RPMI8226 (cell line): ENCODE measurements around the gene SPIRE1.
A peak's percentile ranks its signal among the peaks of the same experiment; 100 is the strongest.
"Not testable (repeated sequence)": the region's sequence is repeated elsewhere in the genome, so short reads cannot be mapped to it uniquely, and the experiment has no call there.

Source experiments
- DNase-seq: peaks from one replicate; pipeline ENCODE4 v3.0.0-alpha.2; 2015

The SPIRE1 gene

DNA sequence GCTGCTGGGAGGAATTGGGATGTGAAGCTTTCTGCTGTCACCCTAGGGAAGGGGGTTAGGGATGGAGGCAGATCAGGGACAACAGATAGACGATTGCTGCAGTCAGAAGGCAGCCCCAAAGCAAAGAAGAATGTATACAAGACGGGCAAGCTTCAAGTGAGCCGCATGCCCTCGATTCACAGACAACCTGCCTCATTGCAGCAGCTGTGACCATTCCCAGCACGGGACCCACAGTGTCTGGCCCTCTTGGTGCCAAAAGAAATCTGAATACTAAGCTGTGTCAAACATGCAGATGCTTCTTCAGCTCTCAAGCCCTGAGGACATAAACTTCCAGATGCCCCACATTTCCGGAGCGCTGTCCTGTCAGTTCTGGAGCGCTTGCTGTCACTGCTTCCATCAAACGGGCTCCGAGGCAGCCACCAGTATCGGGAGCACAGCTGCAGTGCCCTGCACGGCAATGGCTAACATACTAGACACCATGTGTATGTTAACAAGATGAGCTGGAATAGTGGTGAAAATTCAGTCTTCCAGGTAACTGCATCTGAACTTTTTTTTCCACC, 216.4 kb downstream of the SPIRE1 start:
- no peak for DNase-seq

GRCh38 chr18:12438257-12438656, 219.7 kb downstream of the SPIRE1 start:
- DNase-seq, result no peak

- no peak for DNase-seq
These were observed 222.0 kb downstream of the SPIRE1 start for GRCh38 chr18:12435867-12436266.

GRCh38 chr18:12434541-12434929, 223.4 kb downstream of the SPIRE1 start:
- DNase-seq, result no peak

GRCh38 chr18:12433829-12434540, 223.9 kb downstream of the SPIRE1 start:
- DNase-seq, result no peak

GRCh38 chr18:12432881-12433280, 225.0 kb downstream of the SPIRE1 start:
- no peak for DNase-seq

- no peak for DNase-seq
These were observed 225.7 kb downstream of the SPIRE1 start for GRCh38 chr18:12432196-12432595.

DNA sequence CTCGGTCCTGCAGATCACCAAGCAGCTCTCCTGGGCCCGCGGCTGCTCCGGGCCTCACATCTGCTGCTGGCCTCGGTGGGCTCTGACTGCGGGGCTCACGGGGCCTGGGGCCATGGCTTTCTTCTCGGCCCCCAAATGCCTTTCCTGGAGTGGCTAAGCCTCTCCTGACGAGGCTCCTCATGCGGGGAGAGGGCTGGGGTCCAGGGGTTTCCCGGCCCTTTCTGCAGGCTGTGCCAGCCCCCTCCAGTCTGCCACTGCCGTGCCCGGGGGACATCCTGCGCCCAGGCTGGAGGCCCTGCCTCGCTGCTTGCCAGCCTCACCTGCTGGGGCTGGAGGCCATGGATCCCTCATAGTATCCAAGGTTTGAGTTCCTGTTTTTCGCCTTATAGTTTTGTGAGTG, 226.3 kb downstream of the SPIRE1 start:
- no peak for DNase-seq

GRCh38 chr18:12430137-12430990, 227.5 kb downstream of the SPIRE1 start:
- DNase-seq, result no peak

DNA sequence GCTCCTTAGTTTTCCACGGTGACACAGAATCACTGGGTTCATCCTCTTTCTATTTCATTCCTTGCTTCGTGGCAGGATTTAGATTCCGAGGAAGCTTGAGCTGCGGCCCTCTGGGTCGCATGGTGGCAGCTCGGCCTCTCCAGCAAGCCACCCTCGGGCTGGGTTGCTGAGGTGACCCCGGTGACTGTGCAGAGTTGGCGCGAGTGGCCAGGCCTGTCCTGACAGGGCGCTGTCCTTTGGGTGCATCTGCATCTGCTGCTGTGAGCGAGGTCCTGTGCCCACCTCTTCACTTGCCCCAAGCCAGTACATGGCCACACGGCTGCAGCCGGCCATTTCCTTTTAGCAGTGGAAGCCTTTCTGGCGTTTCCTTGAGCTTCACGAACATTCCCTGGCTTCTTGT, 228.4 kb downstream of the SPIRE1 start:
- no peak for DNase-seq

DNA sequence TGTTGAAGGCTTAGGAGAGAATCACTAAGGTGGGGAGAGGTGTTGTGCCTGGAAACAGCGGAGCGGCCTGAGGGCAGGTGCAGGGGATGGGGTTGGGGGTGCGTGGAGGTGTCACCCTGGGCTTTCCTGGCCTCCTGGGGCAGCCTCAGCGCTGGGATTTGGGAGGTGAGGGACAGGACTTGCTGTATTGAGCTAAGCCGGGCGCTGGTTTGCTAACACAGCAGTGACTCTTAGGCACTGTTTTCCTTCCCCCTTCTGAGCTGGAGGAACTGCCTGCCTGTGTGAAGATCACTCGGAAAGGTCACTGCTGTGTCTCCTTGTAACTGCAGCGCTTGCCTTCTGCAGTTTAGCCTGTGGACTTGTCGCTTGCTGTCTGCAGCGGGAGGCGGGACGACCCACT, 229.0 kb downstream of the SPIRE1 start:
- no peak for DNase-seq

DNA sequence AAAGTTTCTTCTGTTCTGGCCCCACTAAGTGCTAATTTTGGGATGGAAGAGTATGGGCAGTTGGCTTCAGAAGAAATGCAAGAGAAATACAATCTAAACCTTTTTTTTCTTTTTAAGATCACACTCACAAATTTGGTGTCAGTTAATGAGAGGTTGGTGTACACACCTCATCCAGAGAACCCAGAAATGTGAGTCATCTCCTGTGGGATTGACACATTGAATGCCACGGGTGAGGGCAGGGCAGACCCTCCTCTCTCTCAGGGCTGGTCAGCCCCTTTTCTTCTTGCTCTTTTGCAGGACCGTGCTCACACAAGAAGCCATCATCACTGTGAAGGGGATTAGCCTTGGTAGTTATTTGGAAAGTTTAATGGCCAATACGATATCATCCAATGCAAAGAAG, 231.0 kb downstream of the SPIRE1 start:
- no peak for DNase-seq

DNA sequence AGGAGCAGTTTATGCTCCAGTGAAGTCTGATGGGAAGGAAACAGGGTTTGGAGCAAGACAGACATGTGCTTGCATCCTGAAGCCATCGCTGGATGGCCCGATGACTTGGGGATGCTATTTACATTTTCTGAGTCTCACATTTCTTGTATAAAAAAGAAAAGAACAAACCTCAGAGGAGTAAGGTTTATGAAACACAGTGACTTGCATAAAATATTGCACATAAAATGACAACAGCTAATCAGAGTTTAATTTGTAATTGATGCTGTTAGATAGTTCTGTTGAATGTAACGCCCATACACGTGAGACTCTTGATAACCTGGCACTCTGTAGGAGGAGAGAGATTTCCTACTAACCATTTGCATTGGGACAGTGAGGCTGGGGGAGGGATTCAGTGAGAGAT, 233.7 kb downstream of the SPIRE1 start:
- no peak for DNase-seq

DNA sequence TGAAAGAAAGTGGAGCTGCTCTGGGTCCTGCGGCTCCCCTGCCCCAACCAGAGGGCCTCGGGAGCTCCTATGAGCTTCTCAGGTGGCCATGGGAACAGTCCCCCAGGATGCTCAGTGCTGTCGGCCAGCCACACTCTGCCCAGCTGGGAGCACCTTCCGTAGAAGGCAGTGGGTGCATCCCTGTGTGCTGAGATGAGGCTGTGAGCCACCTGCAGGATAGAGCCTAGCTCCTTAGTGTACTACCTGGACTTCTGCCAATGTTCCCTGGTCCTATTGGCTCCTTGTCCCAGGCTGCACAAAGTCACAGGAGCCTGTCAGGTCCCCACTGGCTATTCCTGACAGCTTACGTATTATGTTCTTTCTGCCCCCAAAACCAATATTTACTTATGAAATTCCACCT, 234.1 kb downstream of the SPIRE1 start:
- DNase-seq, result no peak

GRCh38 chr18:12423393-12423792, 234.5 kb downstream of the SPIRE1 start:
- DNase-seq, result no peak

DNA sequence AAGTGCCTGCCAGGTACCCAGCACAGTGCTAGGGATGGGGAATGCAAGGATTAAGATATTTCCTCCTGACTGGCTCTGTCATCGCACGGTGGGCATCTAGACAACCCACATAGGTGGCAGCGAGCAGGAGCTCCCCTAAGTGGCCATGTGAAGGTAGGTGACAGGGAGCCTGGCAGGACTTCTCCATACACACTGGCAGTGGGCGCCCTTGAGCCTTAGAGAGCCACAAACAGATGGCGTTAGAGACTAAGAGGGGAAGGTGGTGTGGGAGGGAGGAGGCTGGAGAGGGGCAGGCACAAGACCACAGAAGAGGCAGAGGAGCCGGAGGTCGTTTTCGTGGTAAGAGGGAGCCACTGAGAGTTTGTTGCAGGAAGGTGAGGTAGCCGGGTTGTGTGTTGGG, 235.0 kb downstream of the SPIRE1 start:
- DNase-seq, result peak; percentile 65

DNA sequence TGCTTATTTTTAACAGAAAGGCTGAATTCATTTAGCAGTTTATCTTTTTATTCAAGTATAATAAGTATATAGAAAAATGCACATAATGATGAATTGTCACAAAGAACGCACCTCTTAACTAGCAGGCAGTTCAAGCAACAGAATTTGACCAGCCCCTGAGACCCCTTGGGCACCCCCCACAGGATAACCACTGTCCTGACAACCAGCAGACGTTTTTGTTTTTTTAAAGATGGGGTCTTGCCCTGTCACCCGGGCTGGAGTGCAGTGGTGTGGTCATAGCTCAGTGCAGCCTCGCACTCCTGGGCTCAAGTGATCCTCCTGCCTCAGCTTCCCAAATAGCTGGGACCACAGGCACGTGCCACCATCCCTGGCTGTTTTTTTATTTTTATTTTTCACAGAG, 236.2 kb downstream of the SPIRE1 start:
- no peak for DNase-seq

DNA sequence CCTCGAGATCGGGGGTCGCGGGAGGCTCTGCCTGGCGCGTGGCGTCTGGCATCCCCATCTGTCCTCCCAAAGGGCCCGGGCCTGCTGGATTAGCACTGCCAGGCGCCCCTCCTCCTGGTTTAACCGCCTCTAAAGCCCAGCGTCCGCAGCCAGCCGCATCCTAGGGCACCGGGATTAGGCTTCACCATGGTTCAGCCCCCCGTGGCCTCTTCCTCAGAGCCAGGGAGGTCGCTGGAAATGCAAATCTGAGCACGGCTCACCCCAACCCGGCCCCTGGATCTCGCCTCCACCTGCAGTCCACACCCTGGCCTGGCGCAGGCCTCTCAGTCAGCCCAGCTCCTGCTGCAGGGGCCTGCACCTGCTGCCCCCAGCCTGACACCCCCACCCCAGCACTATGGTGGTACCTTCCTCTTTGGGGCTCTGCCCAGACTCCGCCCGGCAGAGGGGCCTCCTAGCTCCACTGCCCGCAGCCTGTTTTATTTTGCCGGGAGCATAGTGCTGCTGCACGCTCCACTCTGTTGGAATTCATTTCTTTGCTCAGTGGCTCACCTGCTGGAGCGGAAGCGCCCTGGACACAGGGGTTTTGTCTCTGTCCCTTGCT, 237.0 kb downstream of the SPIRE1 start:
- DNase-seq, result no peak

DNA sequence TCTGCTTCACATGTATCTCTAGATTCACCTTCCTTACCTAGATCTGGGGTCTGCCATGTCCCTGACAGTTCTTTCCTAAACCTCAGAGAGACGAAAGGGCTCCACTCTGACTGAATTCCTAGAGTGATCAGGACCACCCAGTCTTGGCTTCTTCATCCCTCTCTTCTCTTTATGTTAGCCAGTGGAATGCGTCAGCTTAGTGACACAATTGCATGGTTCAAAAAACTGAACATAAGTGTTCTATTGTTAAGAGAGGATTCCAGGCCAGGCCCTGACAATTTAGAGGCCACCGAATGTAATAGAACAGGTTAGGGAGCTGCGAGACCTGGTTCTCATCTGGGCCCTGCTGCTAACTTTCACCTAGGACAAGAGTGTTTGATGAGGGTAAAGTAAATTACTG, 240.2 kb downstream of the SPIRE1 start:
- DNase-seq, result no peak

- no peak for DNase-seq
These were observed 241.7 kb downstream of the SPIRE1 start for GRCh38 chr18:12416098-12416729.

DNA sequence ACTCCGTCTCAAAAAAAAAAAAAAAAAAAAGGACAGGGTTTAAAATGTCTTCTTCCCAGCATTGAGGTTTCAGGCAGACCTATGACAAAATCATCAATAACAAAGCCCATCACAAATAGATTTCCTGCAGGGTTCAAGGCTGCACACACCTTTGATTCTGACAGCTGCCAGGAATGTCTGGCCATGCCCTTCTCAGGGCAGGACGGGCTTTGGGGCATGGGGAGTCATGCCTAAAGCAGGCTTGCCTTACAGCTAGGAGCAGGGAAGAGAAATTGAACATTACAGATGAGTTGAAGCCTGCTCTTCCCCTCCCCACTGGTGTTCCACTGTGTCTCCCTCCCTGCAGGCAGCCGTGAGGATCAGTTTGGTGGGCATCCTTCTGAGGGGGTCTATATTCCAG, 246.5 kb downstream of the SPIRE1 start:
- DNase-seq, result no peak

DNA sequence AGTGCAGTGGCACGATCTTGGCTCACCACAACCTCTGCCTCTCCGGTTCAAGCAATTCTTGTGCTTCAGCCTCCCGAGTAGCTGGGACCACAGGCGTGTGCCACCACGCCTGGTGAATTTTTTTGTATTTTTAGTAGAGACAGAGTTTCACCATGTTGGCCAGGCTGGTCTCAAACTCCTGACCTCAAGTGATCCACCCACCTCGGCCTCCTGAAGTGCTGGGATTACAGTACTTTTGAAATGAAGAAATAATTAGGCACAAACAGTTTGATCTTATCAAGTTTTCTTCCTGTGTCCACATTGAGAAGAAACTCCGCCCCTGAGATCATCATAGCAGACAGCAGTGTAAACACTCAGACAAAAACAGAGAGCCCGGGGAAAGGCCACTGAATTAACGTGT, 247.2 kb downstream of the SPIRE1 start:
- DNase-seq, result not testable (repeated sequence)

DNA sequence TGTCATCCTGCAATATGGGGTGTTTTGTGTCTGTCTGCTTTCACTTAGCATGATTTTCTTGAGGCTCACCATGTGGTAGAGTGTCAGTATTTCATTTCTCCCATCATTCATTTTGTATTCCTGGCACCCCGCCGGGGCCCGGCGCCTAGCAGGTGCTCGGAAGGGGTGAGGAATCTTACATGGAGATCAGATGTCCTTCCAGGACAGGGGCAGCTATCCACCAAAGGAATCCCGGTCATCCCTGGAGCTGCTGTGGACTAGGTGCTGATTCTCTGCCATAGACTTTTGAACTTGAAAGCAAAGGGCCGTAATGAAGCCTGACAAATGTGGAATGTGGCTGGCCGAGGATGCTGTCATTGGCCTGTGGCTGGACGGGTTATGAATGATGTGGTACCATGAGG, 247.8 kb downstream of the SPIRE1 start:
- no peak for DNase-seq
